Thoracic aorta (tissue), 2 donors: ENCODE data around the gene HNRNPC. TPM values are rescaled to one million over a fixed set of nuclear protein-coding genes. Genes with fewer than 3 reads are reported as not detected.

ENCODE experiments used
- ATAC-seq: fragments of 150-250 bp; one replicate; pipeline ENCODE4 v1.8.0; 2017; ENCODE audit warnings: low read depth; ENCODE audit not compliant: insufficient number of reproducible peaks, low FRiP score
- DNase-seq: peaks from one replicate; pipeline ENCODE4 v3.0.0-alpha.2; 2020; ENCODE audit warnings: low spot score
- H3K27ac ChIP-seq, 2 donors: fragments of 200-600 bp; sonication (generic); 1 replicate in 1 of 2; 2 replicates in 1 of 2; pipeline ENCODE4 v1.5.1; 2016; ENCODE audit warnings: mild to moderate bottlenecking in 2 of 2, moderate library complexity in 2 of 2
- H3K27me3 ChIP-seq: fragments of 200-600 bp; sonication (generic); replicated peaks from 2 replicates; pipeline ENCODE4 v1.6.0; 2016; ENCODE audit warnings: mild to moderate bottlenecking; ENCODE audit not compliant: insufficient read depth
- H3K36me3 ChIP-seq: fragments of 200-600 bp; sonication (generic); one replicate; pipeline ENCODE4 v1.5.1; 2016
- H3K4me1 ChIP-seq, 2 donors: fragments of 200-600 bp; sonication (generic); 1 replicate in 1 of 2; 2 replicates in 1 of 2; pipeline versions ENCODE4 v1.5.1 to v1.6.0; 2016; ENCODE audit warnings: low read depth in 2 of 2, mild to moderate bottlenecking in 1 of 2; ENCODE audit not compliant: control insufficient read depth in 1 of 2
- H3K4me3 ChIP-seq: fragments of 200-600 bp; sonication (generic); 2 replicates; pipeline ENCODE4 v1.5.1; 2016; ENCODE audit warnings: mild to moderate bottlenecking
- H3K9me3 ChIP-seq: fragments of 200-600 bp; sonication (generic); 2 replicates; pipeline ENCODE4 v1.5.1; 2016
- total RNA-seq, 2 donors: library from RNA; depleted of rRNA; stranded (reverse); fragments of >200 nt; gene quantifications; one replicate each; pipeline versions ENCODE4 v1.1.0 to v1.2.3, GENCODE V29; 2016
- TF ChIP-seq, protein P1 (sequence below): fragments of 200-600 bp; sonication (generic); IDR thresholded peaks from one replicate; pipeline ENCODE4 v1.5.1; 2019; ENCODE audit warnings: antibody characterized with exemption

HNRNPC gene
- total RNA-seq, 2 donors from 2014 or later: 208 to 422 TPM

DNA sequence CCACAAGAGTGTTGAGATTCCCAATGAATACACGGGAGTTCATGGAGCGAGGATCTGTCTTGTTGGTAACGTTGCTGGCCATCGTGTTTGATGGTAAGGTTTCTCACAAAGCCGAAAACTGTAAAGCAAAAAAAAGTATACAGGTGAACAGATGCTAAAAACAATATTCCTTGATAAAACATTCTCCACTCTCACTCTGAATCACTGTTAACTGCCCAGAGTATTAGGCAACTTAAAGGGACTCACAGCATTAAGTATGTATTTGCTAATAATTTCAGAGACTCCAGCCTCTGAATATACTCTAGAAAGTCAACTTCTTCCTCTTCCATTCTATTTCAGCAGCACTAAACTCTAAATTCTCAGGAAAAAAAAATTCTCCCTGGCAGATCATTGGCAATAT lies 35.1 kb downstream of the HNRNPC start:
- Histone ChIP-seq H3K4me1 (peaks cover 19 to 76% of the 10 kb centered on the region in 2 donors), H3K27me3 (no peaks in the 10 kb centered on the region), H3K27ac (no peak overlapping the region), H3K36me3 (peaks cover 14% of the 10 kb centered on the region), H3K9me3 (no peaks in the 10 kb centered on the region), H3K4me3 (no peak overlapping the region)
- DNase-seq (no peak), ATAC-seq (no peak)
- TF ChIP-seq, protein P1, sequence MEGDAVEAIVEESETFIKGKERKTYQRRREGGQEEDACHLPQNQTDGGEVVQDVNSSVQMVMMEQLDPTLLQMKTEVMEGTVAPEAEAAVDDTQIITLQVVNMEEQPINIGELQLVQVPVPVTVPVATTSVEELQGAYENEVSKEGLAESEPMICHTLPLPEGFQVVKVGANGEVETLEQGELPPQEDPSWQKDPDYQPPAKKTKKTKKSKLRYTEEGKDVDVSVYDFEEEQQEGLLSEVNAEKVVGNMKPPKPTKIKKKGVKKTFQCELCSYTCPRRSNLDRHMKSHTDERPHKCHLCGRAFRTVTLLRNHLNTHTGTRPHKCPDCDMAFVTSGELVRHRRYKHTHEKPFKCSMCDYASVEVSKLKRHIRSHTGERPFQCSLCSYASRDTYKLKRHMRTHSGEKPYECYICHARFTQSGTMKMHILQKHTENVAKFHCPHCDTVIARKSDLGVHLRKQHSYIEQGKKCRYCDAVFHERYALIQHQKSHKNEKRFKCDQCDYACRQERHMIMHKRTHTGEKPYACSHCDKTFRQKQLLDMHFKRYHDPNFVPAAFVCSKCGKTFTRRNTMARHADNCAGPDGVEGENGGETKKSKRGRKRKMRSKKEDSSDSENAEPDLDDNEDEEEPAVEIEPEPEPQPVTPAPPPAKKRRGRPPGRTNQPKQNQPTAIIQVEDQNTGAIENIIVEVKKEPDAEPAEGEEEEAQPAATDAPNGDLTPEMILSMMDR: no peak

DNA sequence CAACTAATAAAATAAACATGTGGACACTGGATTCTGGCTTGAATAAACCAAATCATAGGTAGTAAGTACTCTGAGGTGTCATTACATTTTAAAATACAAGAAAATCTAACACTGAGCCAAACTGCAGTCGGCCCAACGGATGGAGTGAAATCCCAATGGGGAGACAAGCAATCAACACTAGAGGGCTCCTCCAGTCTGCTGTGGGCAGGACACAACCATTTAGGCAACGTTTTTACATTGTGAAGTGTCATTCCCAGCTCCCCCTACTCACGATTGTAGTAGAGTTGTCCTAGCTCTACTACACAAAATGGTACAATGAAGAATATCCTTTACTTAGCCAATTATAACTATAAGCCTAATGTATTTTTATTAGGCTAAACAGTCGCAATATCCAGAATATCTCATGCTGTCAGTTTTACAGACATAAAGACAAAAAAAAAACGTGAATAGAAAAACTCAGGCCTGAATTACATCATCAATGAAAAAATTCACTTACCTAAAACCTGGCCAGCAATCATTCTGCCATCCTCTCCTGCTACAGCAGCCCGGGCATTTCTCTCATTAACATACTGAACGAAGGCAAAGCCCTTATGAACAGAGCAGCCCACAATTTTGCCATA lies 35.7 kb downstream of the HNRNPC start:
- peaks cover 19 to 76% of the 10 kb centered on the region in 2 donors for H3K4me1 ChIP-seq
- no peaks in the 10 kb centered on the region for H3K27me3 ChIP-seq
- DNase-seq: no peak
- H3K9me3 ChIP-seq: no peaks in the 10 kb centered on the region
- TF ChIP-seq, protein P1: no peak
- no peak overlapping the region for H3K27ac ChIP-seq
- peaks cover 15% of the 10 kb centered on the region for H3K36me3 ChIP-seq
- no peak overlapping the region for H3K4me3 ChIP-seq
- ATAC-seq: no peak

DNA sequence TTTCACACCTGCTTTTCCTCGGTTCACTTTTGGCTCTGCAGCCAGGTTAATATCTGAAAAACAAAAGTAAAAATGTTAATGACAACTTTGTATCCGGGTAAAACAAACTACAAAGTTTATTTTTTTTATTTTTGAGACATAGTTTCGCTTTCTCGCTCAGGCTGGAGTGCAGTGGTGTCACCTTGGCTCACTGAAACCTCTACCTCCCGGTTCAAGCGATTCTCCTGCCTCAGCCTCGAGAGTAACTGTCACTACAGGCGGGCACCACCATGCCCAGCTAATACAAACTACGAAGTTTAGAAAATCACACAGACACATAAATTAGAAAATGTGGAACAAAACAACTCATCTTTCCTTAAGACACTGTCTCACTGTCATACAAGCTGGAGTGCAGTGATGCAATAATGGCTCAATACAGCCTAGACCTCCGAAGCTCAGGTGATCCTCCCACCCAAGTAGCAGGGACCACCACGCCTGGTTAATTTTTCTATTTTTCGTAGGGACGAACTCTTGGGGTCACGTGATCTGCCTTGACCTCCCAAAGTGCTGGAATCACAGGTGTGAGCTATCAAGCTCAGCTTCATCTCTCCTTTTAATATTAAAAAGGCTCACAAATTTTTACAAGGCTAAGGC lies 38.1 kb downstream of the HNRNPC start:
- no peak for ATAC-seq
- Histone ChIP-seq H3K4me1 (peaks cover 16 to 63% of the 10 kb centered on the region in 2 donors), H3K36me3 (peaks cover 15% of the 10 kb centered on the region), H3K4me3 (no peak overlapping the region), H3K27me3 (no peaks in the 10 kb centered on the region), H3K9me3 (no peaks in the 10 kb centered on the region), H3K27ac (no peak overlapping the region)
- no peak for DNase-seq
- TF ChIP-seq, protein P1: no peak

DNA sequence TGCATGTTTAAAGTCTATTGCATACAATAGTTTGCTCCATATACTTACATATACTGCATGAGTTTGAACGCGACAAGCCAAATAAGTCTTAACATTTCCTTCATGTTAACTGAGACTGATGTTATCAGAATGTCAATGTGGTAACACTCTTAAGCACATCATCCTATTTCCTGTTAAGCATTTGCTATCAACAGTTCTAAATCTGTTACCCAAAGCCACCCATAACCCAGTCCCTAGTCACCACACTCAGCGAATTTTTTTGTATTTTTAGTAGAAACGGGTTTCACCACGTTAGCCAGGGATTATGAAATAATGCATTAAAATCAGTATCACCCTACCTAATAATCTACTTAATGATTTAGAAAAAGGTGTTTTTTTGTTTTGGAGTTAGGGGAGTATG lies 39.4 kb downstream of the HNRNPC start:
- H3K27ac ChIP-seq: no peak overlapping the region
- no peak overlapping the region for H3K4me3 ChIP-seq
- peaks cover 13 to 51% of the 10 kb centered on the region in 2 donors for H3K4me1 ChIP-seq
- TF ChIP-seq, protein P1: no peak
- no peaks in the 10 kb centered on the region for H3K9me3 ChIP-seq
- DNase-seq: no peak
- peaks cover 22% of the 10 kb centered on the region for H3K36me3 ChIP-seq
- ATAC-seq: no peak
- no peaks in the 10 kb centered on the region for H3K27me3 ChIP-seq

DNA sequence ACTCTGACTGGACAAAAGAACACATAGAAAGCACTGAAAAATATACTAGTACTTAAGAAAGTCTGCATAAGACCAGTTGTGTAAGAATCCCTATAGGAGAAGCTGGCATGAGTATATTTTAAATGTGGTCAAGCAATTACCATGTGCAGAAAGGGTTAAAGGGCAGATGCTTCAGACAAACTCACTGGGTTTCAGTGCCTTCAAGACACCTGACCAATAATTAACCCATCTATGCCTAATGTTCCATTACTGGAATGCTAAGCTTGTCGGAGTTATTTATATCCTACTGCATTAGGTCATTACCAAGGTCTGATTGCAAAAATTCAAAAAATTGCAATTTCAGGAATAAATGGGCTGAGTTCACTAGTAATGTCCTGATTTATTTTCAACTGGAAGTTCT lies 41.3 kb downstream of the HNRNPC start:
- ATAC-seq (no peak), DNase-seq (no peak)
- H3K9me3 ChIP-seq: no peaks in the 10 kb centered on the region
- no peak overlapping the region for H3K27ac ChIP-seq
- H3K4me1 ChIP-seq: peaks cover 10 to 44% of the 10 kb centered on the region in 2 donors
- no peaks in the 10 kb centered on the region for H3K27me3 ChIP-seq
- H3K36me3 ChIP-seq: peaks cover 22% of the 10 kb centered on the region
- TF ChIP-seq, protein P1: no peak
- no peak overlapping the region for H3K4me3 ChIP-seq
